ENCODE measurements around the gene ODC1. TPM values are rescaled to one million over a fixed set of nuclear protein-coding genes. Genes with fewer than 3 reads are reported as not detected.

ODC1 gene
- total RNA-seq, 1 donor from 2014 or later: 82.8 TPM

- H3K4me3 ChIP-seq: no peak overlapping the region
- no peak for TF ChIP-seq CTCF (IDR thresholded peaks at IDR 0.05)
- intact Hi-C loops (cut with DNase I): loop anchor here (10.0 kb wide), 1 partner anchor 230 kb away; the partner anchor contains the start of gene NOL10
- DNase-seq (ENCODE audit: low spot score in 2 of 2): peak in 1 of 2 donors; percentile 75
- no peaks in the 10 kb centered on the region for H3K27me3 ChIP-seq
- peaks cover under 1 to 25% of the 10 kb centered on the region in 2 donors for H3K4me1 ChIP-seq
- H3K27ac ChIP-seq: peak overlapping the region; percentile 65 to 73
- H3K36me3 ChIP-seq: no peaks in the 10 kb centered on the region
- H3K9me3 ChIP-seq: no peaks in the 10 kb centered on the region
These were observed 6.4 kb upstream of the ODC1 start for GRCh38 chr2:10454505-10454904.

GRCh38 chr2:10453905-10454298, 5.8 kb upstream of the ODC1 start:
- no peak for DNase-seq (ENCODE audit: low spot score in 2 of 2)
- Histone ChIP-seq H3K9me3 (no peaks in the 10 kb centered on the region), H3K27me3 (no peaks in the 10 kb centered on the region), H3K27ac (peak overlapping the region; percentile 65 to 73), H3K36me3 (no peaks in the 10 kb centered on the region), H3K4me1 (peaks cover 4 to 29% of the 10 kb centered on the region in 2 donors), H3K4me3 (no peak overlapping the region)
- intact Hi-C loops (cut with DNase I): loop anchor here (10.0 kb wide), 1 partner anchor 231 kb away; the partner anchor contains the start of gene NOL10
- no peak for TF ChIP-seq CTCF (IDR thresholded peaks at IDR 0.05)

- no peak overlapping the region for H3K4me3 ChIP-seq
- intact Hi-C loops (cut with DNase I): loop anchor here (10.0 kb wide), 1 partner anchor 232 kb away; the partner anchor contains the start of gene NOL10
- no peak for TF ChIP-seq CTCF (IDR thresholded peaks at IDR 0.05)
- peak overlapping the region in 1 of 2 donors; percentile 73 for H3K27ac ChIP-seq
- H3K4me1 ChIP-seq: peaks cover 7 to 29% of the 10 kb centered on the region in 2 donors
- no peaks in the 10 kb centered on the region for H3K9me3 ChIP-seq
- H3K27me3 ChIP-seq: no peaks in the 10 kb centered on the region
- H3K36me3 ChIP-seq: no peaks in the 10 kb centered on the region
- DNase-seq (ENCODE audit: low spot score in 2 of 2): no peak
These were observed 5.1 kb upstream of the ODC1 start for GRCh38 chr2:10452956-10453904.

- no peak for DNase-seq (ENCODE audit: low spot score in 2 of 2)
- H3K4me1 ChIP-seq: peaks cover 7 to 26% of the 10 kb centered on the region in 2 donors
- no peak overlapping the region for H3K27ac ChIP-seq
- no peaks in the 10 kb centered on the region for H3K9me3 ChIP-seq
- H3K4me3 ChIP-seq: no peak overlapping the region
- no peaks in the 10 kb centered on the region for H3K27me3 ChIP-seq
- intact Hi-C loops (cut with DNase I): loop anchor here (10.0 kb wide), 1 partner anchor 232 kb away; the partner anchor contains the start of gene NOL10
- TF ChIP-seq CTCF (IDR thresholded peaks at IDR 0.05): no peak
- no peaks in the 10 kb centered on the region for H3K36me3 ChIP-seq
These were observed 4.2 kb upstream of the ODC1 start for GRCh38 chr2:10452312-10452711.

- H3K27ac ChIP-seq: no peak overlapping the region
- no peak for DNase-seq (ENCODE audit: low spot score in 2 of 2)
- H3K27me3 ChIP-seq: no peaks in the 10 kb centered on the region
- H3K4me1 ChIP-seq: peaks cover 7 to 27% of the 10 kb centered on the region in 2 donors
- TF ChIP-seq CTCF (IDR thresholded peaks at IDR 0.05): no peak
- H3K4me3 ChIP-seq: no peak overlapping the region
- intact Hi-C loops (cut with DNase I): loop anchor here (10.0 kb wide), 1 partner anchor 233 kb away; the partner anchor contains the start of gene NOL10
- H3K36me3 ChIP-seq: no peaks in the 10 kb centered on the region
- no peaks in the 10 kb centered on the region for H3K9me3 ChIP-seq
These were observed 3.7 kb upstream of the ODC1 start for GRCh38 chr2:10451819-10452218.

Data from ascending aorta (tissue), 2 donors.